ENCODE results near the gene NPAS3.

DNA sequence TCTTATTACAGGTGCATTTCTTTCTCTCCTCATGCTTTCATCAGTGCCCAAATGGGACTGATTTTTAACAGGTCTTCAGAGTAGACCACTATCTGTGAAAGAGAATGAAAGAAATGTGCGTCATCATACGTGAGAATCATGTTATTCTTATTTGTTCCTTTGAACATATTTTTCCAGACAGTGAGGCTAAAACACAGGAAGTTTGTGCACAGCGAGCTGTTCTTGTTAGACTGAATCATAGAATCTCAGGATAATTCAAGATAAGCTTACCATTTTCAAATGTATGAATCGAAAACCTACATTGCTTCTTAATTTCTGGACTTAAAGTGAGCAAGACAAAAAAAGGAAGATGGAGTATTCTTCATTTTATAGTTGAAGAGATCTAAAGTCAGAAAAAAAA is 629.1 kb downstream of the NPAS3 start:
- no peak for TF ChIP-seq POLR2A (IDR thresholded peaks at IDR 0.05)
- TF ChIP-seq, protein P1, sequence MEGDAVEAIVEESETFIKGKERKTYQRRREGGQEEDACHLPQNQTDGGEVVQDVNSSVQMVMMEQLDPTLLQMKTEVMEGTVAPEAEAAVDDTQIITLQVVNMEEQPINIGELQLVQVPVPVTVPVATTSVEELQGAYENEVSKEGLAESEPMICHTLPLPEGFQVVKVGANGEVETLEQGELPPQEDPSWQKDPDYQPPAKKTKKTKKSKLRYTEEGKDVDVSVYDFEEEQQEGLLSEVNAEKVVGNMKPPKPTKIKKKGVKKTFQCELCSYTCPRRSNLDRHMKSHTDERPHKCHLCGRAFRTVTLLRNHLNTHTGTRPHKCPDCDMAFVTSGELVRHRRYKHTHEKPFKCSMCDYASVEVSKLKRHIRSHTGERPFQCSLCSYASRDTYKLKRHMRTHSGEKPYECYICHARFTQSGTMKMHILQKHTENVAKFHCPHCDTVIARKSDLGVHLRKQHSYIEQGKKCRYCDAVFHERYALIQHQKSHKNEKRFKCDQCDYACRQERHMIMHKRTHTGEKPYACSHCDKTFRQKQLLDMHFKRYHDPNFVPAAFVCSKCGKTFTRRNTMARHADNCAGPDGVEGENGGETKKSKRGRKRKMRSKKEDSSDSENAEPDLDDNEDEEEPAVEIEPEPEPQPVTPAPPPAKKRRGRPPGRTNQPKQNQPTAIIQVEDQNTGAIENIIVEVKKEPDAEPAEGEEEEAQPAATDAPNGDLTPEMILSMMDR (IDR thresholded peaks at IDR 0.05): no peak
